Stimulated activated CD8-positive, alpha-beta memory T cell treated with anti-CD3 and anti-CD28 coated beads, Interleukin-15, amount 100 ng/mL, for 1 hour (primary cell): ENCODE measurements around the gene SEPTIN10.

ENCODE experiments used
- DNase-seq: peaks from one replicate; pipeline ENCODE4 v3.0.0-alpha.2; 2020; ENCODE audit warnings: low read depth

The SEPTIN10 gene

GRCh38 chr2:109497911-109498870 lies 115.6 kb downstream of the SEPTIN10 start:
- DNase-seq: no peak

GRCh38 chr2:109497463-109497862 lies 116.3 kb downstream of the SEPTIN10 start:
- no peak for DNase-seq

DNA sequence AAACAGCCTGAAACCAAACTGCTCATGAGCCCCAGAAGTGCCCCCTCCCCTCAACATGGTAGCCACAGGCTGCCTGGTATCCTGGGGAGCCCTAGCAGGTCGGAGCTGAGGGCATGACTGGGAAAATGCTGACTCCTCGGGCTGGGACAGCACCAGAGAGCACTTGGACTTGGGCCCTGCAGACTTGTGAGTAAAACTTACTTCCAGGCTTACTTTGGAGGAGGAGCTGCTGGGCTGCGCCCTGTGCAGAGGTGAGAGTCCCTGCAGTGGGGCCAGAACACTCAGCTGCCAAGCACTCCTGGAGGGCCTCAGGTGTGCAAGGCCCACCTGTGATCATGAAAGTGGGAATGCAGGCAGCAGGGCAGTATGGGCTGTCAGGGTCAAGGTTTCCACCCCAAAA lies 119.4 kb downstream of the SEPTIN10 start:
- no peak for DNase-seq

GRCh38 chr2:109493176-109493935 lies 120.4 kb downstream of the SEPTIN10 start:
- no peak for DNase-seq
